HEK293 (cell line): ENCODE data around the gene NCOA3.

ENCODE experiments used
- CTCF ChIA-PET: fragments of 350-600 bp; formaldehyde crosslinking; extraction: SDS; loops from one replicate; lab custom pipeline; 2021; ENCODE audit warnings: antibody characterized with exemption; lab: Yijun Ruan, JAX
- POLR2A ChIA-PET: fragments of 300-600 bp; formaldehyde crosslinking; extraction: SDS; loops from one replicate; lab custom pipeline; 2020; ENCODE audit warnings: antibody characterized with exemption, inconsistent platforms; lab: Yijun Ruan, JAX
- H3K27ac ChIP-seq: fragments of 200-500 bp; sonication (Bioruptor generic); 2 replicates; pipeline ENCODE4 v1.5.1; 2014; ENCODE audit warnings: low read depth, low read length, control low read depth, inconsistent platforms; ENCODE audit errors: extremely low read depth
- H3K36me3 ChIP-seq, 2 experiments: fragments of 200-500 bp in 1 of 2; sonication (Bioruptor generic) in 1 of 2; 1 replicate in 1 of 2; 2 replicates in 1 of 2; pipeline ENCODE4 v1.5.1; 2014 to 2017; ENCODE audit warnings: inconsistent platforms in 2 of 2, low read length in 2 of 2; ENCODE audit not compliant: control insufficient read depth in 2 of 2, insufficient read depth in 1 of 2
- H3K4me1 ChIP-seq: fragments of 200-500 bp; sonication (Bioruptor generic); 2 replicates; pipeline ENCODE4 v1.5.1; 2014; ENCODE audit warnings: mild to moderate bottlenecking, low read length, inconsistent platforms; ENCODE audit not compliant: control insufficient read depth, insufficient read depth
- H3K4me3 ChIP-seq: 2 replicates; pipeline ENCODE4 v1.5.1; 2011; ENCODE audit warnings: low read depth, mild to moderate bottlenecking, control low read depth, low read length, moderate library complexity
- H3K9me3 ChIP-seq: fragments of 200-500 bp; sonication (Bioruptor generic); 2 replicates; pipeline ENCODE4 v1.5.1; 2014; ENCODE audit warnings: low read depth, low read length, inconsistent platforms; ENCODE audit not compliant: control insufficient read depth, insufficient read depth
- HOXC10 ChIP-seq: sonication (generic); formaldehyde crosslinking; IDR thresholded peaks from 2 replicates; pipeline ENCODE4 v1.8.1; 2023; ENCODE audit warnings: mild to moderate bottlenecking, missing genetic modification reagents
- INSM2 ChIP-seq: fragments of 450-650 bp; formaldehyde crosslinking; IDR thresholded peaks from 2 replicates; pipeline ENCODE4 v1.5.1; 2016; ENCODE audit warnings: missing biosample characterization, missing genetic modification characterization
- KLF17 ChIP-seq: fragments of 450-650 bp; formaldehyde crosslinking; IDR thresholded peaks from 2 replicates; pipeline ENCODE4 v1.5.1; 2016; ENCODE audit warnings: missing biosample characterization, missing genetic modification characterization
- KLF8 ChIP-seq: fragments of 450-650 bp; formaldehyde crosslinking; IDR thresholded peaks from 2 replicates; pipeline ENCODE4 v1.5.1; 2016; ENCODE audit warnings: missing biosample characterization, missing genetic modification characterization
- SCRT2 ChIP-seq: fragments of 450-650 bp; formaldehyde crosslinking; IDR thresholded peaks from 2 replicates; pipeline ENCODE4 v1.5.1; 2016; ENCODE audit warnings: missing biosample characterization, missing genetic modification characterization
- ZBTB11 ChIP-seq: fragments of 450-650 bp; formaldehyde crosslinking; conservative IDR thresholded peaks from 2 replicates; pipeline ENCODE4 v1.5.1; 2016; ENCODE audit warnings: low read depth, missing biosample characterization, missing genetic modification characterization
- ZIC2 ChIP-seq: fragments of 450-650 bp; formaldehyde crosslinking; IDR thresholded peaks from 2 replicates; pipeline ENCODE4 v1.5.1; 2016; ENCODE audit warnings: missing biosample characterization, missing genetic modification characterization
- ZNF132 ChIP-seq: fragments of 450-650 bp; formaldehyde crosslinking; IDR thresholded peaks from 2 replicates; pipeline ENCODE4 v1.5.1; 2017; ENCODE audit warnings: missing biosample characterization, missing genetic modification characterization, borderline replicate concordance
- ZNF146 ChIP-seq: fragments of 450-650 bp; formaldehyde crosslinking; IDR thresholded peaks from 2 replicates; pipeline ENCODE4 v1.5.1; 2016; ENCODE audit warnings: missing biosample characterization, missing genetic modification characterization
- ZNF169 ChIP-seq: fragments of 450-650 bp; formaldehyde crosslinking; IDR thresholded peaks from 2 replicates; pipeline ENCODE4 v1.5.1; 2016; ENCODE audit warnings: missing biosample characterization, missing genetic modification characterization
- ZNF202 ChIP-seq: fragments of 450-650 bp; formaldehyde crosslinking; IDR thresholded peaks from 2 replicates; pipeline ENCODE4 v1.5.1; 2016; ENCODE audit warnings: missing biosample characterization, missing genetic modification characterization, borderline replicate concordance
- ZNF354C ChIP-seq: fragments of 450-650 bp; formaldehyde crosslinking; IDR thresholded peaks from 2 replicates; pipeline ENCODE4 v1.5.1; 2016; ENCODE audit warnings: missing biosample characterization, missing genetic modification characterization, low read depth, borderline replicate concordance
- ZNF394 ChIP-seq: fragments of 450-650 bp; formaldehyde crosslinking; IDR thresholded peaks from 2 replicates; pipeline ENCODE4 v1.5.1; 2016; ENCODE audit warnings: missing biosample characterization, missing genetic modification characterization, mild to moderate bottlenecking, moderate library complexity, borderline replicate concordance
- ZNF488 ChIP-seq: fragments of 450-650 bp; formaldehyde crosslinking; IDR thresholded peaks from 2 replicates; pipeline ENCODE4 v1.5.1; 2016; ENCODE audit warnings: missing biosample characterization, missing genetic modification characterization
- ZNF501 ChIP-seq: fragments of 450-650 bp; formaldehyde crosslinking; IDR thresholded peaks from 2 replicates; pipeline ENCODE4 v1.5.1; 2016; ENCODE audit warnings: missing biosample characterization, missing genetic modification characterization
- ZNF529 ChIP-seq: fragments of 450-650 bp; formaldehyde crosslinking; IDR thresholded peaks from 2 replicates; pipeline ENCODE4 v1.5.1; 2017; ENCODE audit warnings: missing genetic modification characterization, missing biosample characterization; ENCODE audit not compliant: insufficient replicate concordance
- ZNF548 ChIP-seq: fragments of 450-650 bp; formaldehyde crosslinking; IDR thresholded peaks from 2 replicates; pipeline ENCODE4 v1.5.1; 2016; ENCODE audit warnings: missing biosample characterization, missing genetic modification characterization
- ZNF701 ChIP-seq: fragments of 450-650 bp; formaldehyde crosslinking; IDR thresholded peaks from 2 replicates; pipeline ENCODE4 v1.5.1; 2016; ENCODE audit warnings: missing biosample characterization, missing genetic modification characterization
- ZNF768 ChIP-seq: fragments of 450-650 bp; formaldehyde crosslinking; IDR thresholded peaks from 2 replicates; pipeline ENCODE4 v1.5.1; 2018; ENCODE audit warnings: missing biosample characterization, mild to moderate bottlenecking, missing genetic modification characterization
- ZNF837 ChIP-seq: fragments of 450-650 bp; formaldehyde crosslinking; IDR thresholded peaks from 2 replicates; pipeline ENCODE4 v1.5.1; 2016; ENCODE audit warnings: missing biosample characterization, missing genetic modification characterization
- ZSCAN16 ChIP-seq: fragments of 450-650 bp; formaldehyde crosslinking; IDR thresholded peaks from 2 replicates; pipeline ENCODE4 v1.5.1; 2016; ENCODE audit warnings: missing biosample characterization, missing genetic modification characterization
- ZSCAN4 ChIP-seq: fragments of 450-650 bp; formaldehyde crosslinking; IDR thresholded peaks from 2 replicates; pipeline ENCODE4 v1.5.1; 2017; ENCODE audit warnings: missing biosample characterization, missing genetic modification characterization

Gene NCOA3

GRCh38 chr20:47696856-47697255 lies 195.2 kb downstream of the NCOA3 start:
- Histone ChIP-seq H3K4me3 (no peak overlapping the region), H3K27ac (no peak overlapping the region), H3K4me1 (no peaks in the 10 kb centered on the region), H3K9me3 (no peaks in the 10 kb centered on the region), H3K36me3 (peaks cover 0 to 23% of the 10 kb centered on the region in 2 experiments; a peak in 1 of 3 replicates)
- CTCF ChIA-PET = no interaction called here
- POLR2A ChIA-PET = no interaction called here
- no peak for TF ChIP-seq ZNF354C (tag by site-specific recombination)
- no peak for TF ChIP-seq ZNF501
- TF ChIP-seq ZSCAN16 (tag by site-specific recombination) = no peak
- no peak for TF ChIP-seq ZNF529 (tag by site-specific recombination)
- no peak for TF ChIP-seq ZNF488 (tag by site-specific recombination)
- TF ChIP-seq KLF17 (tag by site-specific recombination) = no peak
- no peak for TF ChIP-seq ZSCAN4
- no peak for TF ChIP-seq INSM2
- no peak for TF ChIP-seq ZNF169 (tag by site-specific recombination)
- no peak for TF ChIP-seq KLF8 (tag by site-specific recombination)
- TF ChIP-seq SCRT2 (tag by site-specific recombination) = no peak
- TF ChIP-seq ZNF146 (tag by site-specific recombination) = no peak
- TF ChIP-seq ZNF132 = no peak
- no peak for TF ChIP-seq ZNF394

- CTCF ChIA-PET = interaction anchor here (0.7 kb wide), 1 partner anchor 503 kb away, joined by 3 read pairs; no protein-coding TSS in a partner anchor
- no peak for TF ChIP-seq ZBTB11 (tag by site-specific recombination)
- TF ChIP-seq ZNF701 (tag by site-specific recombination) = no peak
- no peak for TF ChIP-seq ZNF202 (tag by site-specific recombination)
- no peak for TF ChIP-seq ZNF768
- no peak for TF ChIP-seq ZNF837 (tag by site-specific recombination)
- no peak for TF ChIP-seq HOXC10 (CRISPR knock-in tag)
- no peak for TF ChIP-seq ZIC2
- no peak for TF ChIP-seq ZNF548 (tag by site-specific recombination)
- Histone ChIP-seq H3K9me3 (no peaks in the 10 kb centered on the region), H3K27ac (no peak overlapping the region), H3K36me3 (peaks cover 0 to 29% of the 10 kb centered on the region in 2 experiments; a peak in 1 of 3 replicates), H3K4me3 (no peak overlapping the region), H3K4me1 (no peaks in the 10 kb centered on the region)
- POLR2A ChIA-PET = no interaction called here
Measured at GRCh38 chr20:47698142-47698541, 196.5 kb downstream of the NCOA3 start.
